ENCODE measurements around the gene ODR4. TPM values are rescaled to one million over a fixed set of nuclear protein-coding genes. Genes with fewer than 3 reads are reported as not detected.

The ODR4 gene
- total RNA-seq, 1 donor from 2014 or later: 16.1 TPM

- H3K27me3 Mint-ChIP-seq (ENCODE audit: low read depth): peaks cover 12% of the 10 kb centered on the region
- no peak overlapping the region for H3K27ac Mint-ChIP-seq
Measured at GRCh38 chr1:186465946-186466345, 90.3 kb downstream of the ODR4 start.

More at GRCh38 chr1:186465946-186466345, 90.3 kb downstream of the ODR4 start:
- no peaks in the 10 kb centered on the region for H3K36me3 Mint-ChIP-seq (ENCODE audit: low read depth)
- intact Hi-C loops (cut with micrococcal nuclease): no loop called here
- no peaks in the 10 kb centered on the region for H3K9me3 Mint-ChIP-seq
- no peaks in the 10 kb centered on the region for H3K4me1 Mint-ChIP-seq (ENCODE audit: low read depth)
- DNase-seq (ENCODE audit: low spot score): no peak
- no peak overlapping the region for H3K4me3 Mint-ChIP-seq (ENCODE audit: low read depth)

Other genes starting within 250 kb of the ODR4 start
- gene PRG4, start 79.6 kb upstream of the ODR4 start, total RNA-seq: 0.78 and 1.1 TPM in 2 replicates
- 154 and 160 TPM in 2 replicates for gene TPR, start 585 bp upstream of the ODR4 start, total RNA-seq
- gene PDC, start 85.3 kb downstream of the ODR4 start, total RNA-seq: not detected in 2 replicates

Measured in activated T-helper 2 cell treated with anti-CD3 and anti-CD28 coated beads, Interferon-gamma antibody, Interleukin-2, Interleukin-4, amounts not matched to agents 10 μg/mL and 5 μg/mL and 100 μg/mL, durations not matched to agents 14 hours and 24 hours and 36 hours (primary cell).